ENCODE data around the gene ARHGAP24. TPM values are rescaled to one million over a fixed set of nuclear protein-coding genes. Genes with fewer than 3 reads are reported as not detected.

ARHGAP24 gene
- total and polyA plus RNA-seq, 2 experiments from 2014 or later: 0.21 to 0.36 TPM

DNA sequence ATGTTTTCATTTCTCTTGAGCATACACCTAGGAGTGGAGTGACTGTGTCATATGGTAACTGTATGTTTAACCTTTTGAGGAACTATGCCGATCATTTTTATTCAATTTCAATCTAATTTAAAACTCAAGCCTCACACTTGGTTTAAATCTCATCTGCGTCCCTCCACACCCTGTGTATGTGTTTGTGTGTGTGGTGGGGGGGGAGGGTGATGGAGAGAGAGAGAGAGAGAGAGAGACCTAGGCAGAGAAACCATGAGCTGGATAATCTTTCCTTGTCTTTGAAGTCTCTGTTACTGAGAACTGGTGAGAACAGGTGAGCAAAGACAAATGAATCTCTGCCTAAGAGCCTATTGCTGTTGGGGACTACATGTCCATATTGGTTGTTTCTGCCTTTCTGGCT, 105.0 kb downstream of the ARHGAP24 start (continued):
- TF ChIP-seq, protein P1, sequence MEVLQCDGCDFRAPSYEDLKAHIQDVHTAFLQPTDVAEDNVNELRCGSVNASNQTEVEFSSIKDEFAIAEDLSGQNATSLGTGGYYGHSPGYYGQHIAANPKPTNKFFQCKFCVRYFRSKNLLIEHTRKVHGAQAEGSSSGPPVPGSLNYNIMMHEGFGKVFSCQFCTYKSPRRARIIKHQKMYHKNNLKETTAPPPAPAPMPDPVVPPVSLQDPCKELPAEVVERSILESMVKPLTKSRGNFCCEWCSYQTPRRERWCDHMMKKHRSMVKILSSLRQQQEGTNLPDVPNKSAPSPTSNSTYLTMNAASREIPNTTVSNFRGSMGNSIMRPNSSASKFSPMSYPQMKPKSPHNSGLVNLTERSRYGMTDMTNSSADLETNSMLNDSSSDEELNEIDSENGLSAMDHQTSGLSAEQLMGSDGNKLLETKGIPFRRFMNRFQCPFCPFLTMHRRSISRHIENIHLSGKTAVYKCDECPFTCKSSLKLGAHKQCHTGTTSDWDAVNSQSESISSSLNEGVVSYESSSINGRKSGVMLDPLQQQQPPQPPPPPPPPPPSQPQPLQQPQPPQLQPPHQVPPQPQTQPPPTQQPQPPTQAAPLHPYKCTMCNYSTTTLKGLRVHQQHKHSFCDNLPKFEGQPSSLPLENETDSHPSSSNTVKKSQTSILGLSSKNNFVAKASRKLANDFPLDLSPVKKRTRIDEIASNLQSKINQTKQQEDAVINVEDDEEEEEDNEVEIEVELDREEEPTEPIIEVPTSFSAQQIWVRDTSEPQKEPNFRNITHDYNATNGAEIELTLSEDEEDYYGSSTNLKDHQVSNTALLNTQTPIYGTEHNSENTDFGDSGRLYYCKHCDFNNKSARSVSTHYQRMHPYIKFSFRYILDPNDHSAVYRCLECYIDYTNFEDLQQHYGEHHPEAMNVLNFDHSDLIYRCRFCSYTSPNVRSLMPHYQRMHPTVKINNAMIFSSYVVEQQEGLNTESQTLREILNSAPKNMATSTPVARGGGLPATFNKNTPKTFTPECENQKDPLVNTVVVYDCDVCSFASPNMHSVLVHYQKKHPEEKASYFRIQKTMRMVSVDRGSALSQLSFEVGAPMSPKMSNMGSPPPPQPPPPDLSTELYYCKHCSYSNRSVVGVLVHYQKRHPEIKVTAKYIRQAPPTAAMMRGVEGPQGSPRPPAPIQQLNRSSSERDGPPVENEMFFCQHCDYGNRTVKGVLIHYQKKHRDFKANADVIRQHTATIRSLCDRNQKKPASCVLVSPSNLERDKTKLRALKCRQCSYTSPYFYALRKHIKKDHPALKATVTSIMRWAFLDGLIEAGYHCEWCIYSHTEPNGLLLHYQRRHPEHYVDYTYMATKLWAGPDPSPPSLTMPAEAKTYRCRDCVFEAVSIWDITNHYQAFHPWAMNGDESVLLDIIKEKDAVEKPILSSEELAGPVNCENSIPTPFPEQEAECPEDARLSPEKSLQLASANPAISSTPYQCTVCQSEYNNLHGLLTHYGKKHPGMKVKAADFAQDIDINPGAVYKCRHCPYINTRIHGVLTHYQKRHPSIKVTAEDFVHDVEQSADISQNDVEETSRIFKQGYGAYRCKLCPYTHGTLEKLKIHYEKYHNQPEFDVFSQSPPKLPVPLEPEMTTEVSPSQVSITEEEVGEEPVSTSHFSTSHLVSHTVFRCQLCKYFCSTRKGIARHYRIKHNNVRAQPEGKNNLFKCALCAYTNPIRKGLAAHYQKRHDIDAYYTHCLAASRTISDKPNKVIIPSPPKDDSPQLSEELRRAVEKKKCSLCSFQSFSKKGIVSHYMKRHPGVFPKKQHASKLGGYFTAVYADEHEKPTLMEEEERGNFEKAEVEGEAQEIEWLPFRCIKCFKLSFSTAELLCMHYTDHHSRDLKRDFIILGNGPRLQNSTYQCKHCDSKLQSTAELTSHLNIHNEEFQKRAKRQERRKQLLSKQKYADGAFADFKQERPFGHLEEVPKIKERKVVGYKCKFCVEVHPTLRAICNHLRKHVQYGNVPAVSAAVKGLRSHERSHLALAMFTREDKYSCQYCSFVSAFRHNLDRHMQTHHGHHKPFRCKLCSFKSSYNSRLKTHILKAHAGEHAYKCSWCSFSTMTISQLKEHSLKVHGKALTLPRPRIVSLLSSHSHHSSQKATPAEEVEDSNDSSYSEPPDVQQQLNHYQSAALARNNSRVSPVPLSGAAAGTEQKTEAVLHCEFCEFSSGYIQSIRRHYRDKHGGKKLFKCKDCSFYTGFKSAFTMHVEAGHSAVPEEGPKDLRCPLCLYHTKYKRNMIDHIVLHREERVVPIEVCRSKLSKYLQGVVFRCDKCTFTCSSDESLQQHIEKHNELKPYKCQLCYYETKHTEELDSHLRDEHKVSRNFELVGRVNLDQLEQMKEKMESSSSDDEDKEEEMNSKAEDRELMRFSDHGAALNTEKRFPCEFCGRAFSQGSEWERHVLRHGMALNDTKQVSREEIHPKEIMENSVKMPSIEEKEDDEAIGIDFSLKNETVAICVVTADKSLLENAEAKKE (CRISPR knock-in tag; IDR thresholded peaks at IDR 0.05): no peak
- TF ChIP-seq POLR2AphosphoS5 (IDR thresholded peaks at IDR 0.05; ENCODE audit: low read depth) (no peak), ZNF114 (CRISPR knock-in tag; IDR thresholded peaks at IDR 0.05) (no peak), STAT1 (IDR thresholded peaks at IDR 0.05; ENCODE audit: unreplicated experiment) (no peak)

DNA sequence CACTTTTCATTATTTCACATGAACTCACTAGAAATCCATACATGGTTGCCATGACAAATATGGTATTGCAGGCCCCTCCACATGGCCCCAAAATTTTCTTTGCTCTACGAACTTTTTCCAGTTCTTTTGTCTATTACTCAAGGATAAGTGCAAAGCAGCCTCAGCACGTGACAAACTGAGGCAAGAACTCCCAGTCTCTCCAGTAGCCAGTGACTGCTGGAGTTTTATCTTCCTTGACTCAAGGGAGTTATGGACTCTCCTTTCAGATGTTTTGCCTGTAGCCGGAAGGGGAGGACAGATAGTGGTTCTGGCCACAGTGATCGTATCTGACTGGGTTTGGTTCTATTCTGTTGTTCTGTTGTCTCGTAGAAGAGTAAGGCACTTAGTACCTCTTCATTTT, 105.5 kb downstream of the ARHGAP24 start:
- Histone ChIP-seq H3K36me3 (ENCODE audit: insufficient read depth) (no peaks in the 10 kb centered on the region), H2AFZ (0 out of 2 replicates have a peak overlapping the region, but pooled peaks have one; percentile 16), H3K4me1 (ENCODE audit: insufficient read depth) (no peaks in the 10 kb centered on the region), H3K9me2 (ENCODE audit: insufficient read depth) (peaks cover 4% of the 10 kb centered on the region; the same call in 1 of the 2 replicates), H3F3A (replicated peaks; ENCODE audit: low read depth) (no peaks in the 10 kb centered on the region), H3K27ac (ENCODE audit: low read depth) (no peak overlapping the region), H4K20me1 (replicated peaks; ENCODE audit: insufficient read depth) (no peaks in the 10 kb centered on the region), H3K79me2 (replicated peaks; ENCODE audit: insufficient read depth) (no peaks in the 10 kb centered on the region), H3K4me2 (no peak overlapping the region), H3K27me3 (ENCODE audit: insufficient read depth) (no peaks in the 10 kb centered on the region), H3K4me3 (no peak overlapping the region)
- Mint-ChIP-seq H3K9me3 (no peaks in the 10 kb centered on the region), H3K27ac (no peak overlapping the region), H3K4me1 (no peaks in the 10 kb centered on the region), H3K27me3 (ENCODE audit: insufficient read depth, low read depth, poor library complexity) (no peaks in the 10 kb centered on the region), H3K4me3 (no peak overlapping the region), H3K36me3 (ENCODE audit: low read depth) (no peaks in the 10 kb centered on the region)
- no peak for DNase-seq (ENCODE audit: low spot score)
- no peak for ATAC-seq
- TF ChIP-seq, protein P2, sequence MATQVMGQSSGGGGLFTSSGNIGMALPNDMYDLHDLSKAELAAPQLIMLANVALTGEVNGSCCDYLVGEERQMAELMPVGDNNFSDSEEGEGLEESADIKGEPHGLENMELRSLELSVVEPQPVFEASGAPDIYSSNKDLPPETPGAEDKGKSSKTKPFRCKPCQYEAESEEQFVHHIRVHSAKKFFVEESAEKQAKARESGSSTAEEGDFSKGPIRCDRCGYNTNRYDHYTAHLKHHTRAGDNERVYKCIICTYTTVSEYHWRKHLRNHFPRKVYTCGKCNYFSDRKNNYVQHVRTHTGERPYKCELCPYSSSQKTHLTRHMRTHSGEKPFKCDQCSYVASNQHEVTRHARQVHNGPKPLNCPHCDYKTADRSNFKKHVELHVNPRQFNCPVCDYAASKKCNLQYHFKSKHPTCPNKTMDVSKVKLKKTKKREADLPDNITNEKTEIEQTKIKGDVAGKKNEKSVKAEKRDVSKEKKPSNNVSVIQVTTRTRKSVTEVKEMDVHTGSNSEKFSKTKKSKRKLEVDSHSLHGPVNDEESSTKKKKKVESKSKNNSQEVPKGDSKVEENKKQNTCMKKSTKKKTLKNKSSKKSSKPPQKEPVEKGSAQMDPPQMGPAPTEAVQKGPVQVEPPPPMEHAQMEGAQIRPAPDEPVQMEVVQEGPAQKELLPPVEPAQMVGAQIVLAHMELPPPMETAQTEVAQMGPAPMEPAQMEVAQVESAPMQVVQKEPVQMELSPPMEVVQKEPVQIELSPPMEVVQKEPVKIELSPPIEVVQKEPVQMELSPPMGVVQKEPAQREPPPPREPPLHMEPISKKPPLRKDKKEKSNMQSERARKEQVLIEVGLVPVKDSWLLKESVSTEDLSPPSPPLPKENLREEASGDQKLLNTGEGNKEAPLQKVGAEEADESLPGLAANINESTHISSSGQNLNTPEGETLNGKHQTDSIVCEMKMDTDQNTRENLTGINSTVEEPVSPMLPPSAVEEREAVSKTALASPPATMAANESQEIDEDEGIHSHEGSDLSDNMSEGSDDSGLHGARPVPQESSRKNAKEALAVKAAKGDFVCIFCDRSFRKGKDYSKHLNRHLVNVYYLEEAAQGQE (IDR thresholded peaks at IDR 0.05; ENCODE audit: unreplicated experiment): no peak
- TF ChIP-seq, protein P3, sequence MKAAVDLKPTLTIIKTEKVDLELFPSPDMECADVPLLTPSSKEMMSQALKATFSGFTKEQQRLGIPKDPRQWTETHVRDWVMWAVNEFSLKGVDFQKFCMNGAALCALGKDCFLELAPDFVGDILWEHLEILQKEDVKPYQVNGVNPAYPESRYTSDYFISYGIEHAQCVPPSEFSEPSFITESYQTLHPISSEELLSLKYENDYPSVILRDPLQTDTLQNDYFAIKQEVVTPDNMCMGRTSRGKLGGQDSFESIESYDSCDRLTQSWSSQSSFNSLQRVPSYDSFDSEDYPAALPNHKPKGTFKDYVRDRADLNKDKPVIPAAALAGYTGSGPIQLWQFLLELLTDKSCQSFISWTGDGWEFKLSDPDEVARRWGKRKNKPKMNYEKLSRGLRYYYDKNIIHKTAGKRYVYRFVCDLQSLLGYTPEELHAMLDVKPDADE (IDR thresholded peaks at IDR 0.05): no peak
- no peak for TF ChIP-seq CREB1 (CRISPR knock-in tag; IDR thresholded peaks at IDR 0.05; ENCODE audit: low read depth)
